GM10266 (cell line): ENCODE measurements around the gene USP34.
"Not testable (repeated sequence)": the region's sequence is repeated elsewhere in the genome, so short reads cannot be mapped to it uniquely, and the experiment has no call there.

Source experiments
- DNase-seq: peaks from one replicate; pipeline ENCODE4 v3.0.0; 2012; ENCODE audit errors: extremely low spot score
- TF ChIP-seq, protein P1 (sequence below): IDR thresholded peaks from 2 replicates; pipeline ENCODE4 v1.5.1; 2012; ENCODE audit warnings: mild to moderate bottlenecking, low read depth; ENCODE audit not compliant: control insufficient read depth, insufficient read depth; ENCODE audit errors: missing control alignments

Gene USP34

DNA sequence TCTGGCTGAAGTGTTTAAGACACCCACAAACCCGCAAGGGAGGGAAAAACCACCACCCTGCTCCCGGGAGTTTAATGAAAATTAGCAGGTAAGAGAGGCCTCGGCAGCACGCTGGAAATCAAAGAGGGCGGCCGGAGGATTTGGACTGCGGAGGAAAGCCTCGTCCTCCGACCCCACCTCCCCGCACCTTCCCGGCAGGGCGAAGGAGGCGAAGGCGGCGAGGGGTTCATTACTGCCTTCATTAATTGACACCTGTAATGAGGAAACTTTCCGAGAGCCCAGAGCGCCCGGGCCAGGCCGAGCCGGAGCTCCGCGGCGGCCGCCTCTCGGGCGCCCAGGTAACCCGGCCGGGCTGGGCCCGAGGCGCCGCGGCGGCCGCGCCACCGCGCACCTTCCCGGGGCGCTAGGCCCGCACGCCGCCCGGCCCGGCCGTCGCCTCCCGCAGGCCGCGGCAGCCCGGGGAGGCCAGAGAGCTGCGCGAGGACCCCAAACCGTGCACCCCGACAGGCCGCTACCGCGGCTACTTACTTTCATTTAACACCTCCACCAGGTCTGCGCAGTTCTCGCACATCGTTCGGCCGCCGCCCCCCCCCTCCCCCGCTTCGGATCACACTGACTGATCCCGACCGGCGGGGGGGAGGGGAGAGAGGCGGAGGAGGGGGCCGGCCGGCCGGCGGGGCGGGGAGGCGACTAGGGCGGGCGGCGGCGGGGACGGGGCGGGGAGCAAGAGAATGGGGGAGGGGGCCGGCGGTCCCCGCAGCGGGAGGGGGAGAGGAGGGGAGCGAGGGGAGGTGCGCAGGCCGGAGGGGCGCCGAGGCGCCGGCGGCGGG, 550 bp downstream of the USP34 start:
- DNase-seq = peak; percentile 92
- TF ChIP-seq, protein P1, sequence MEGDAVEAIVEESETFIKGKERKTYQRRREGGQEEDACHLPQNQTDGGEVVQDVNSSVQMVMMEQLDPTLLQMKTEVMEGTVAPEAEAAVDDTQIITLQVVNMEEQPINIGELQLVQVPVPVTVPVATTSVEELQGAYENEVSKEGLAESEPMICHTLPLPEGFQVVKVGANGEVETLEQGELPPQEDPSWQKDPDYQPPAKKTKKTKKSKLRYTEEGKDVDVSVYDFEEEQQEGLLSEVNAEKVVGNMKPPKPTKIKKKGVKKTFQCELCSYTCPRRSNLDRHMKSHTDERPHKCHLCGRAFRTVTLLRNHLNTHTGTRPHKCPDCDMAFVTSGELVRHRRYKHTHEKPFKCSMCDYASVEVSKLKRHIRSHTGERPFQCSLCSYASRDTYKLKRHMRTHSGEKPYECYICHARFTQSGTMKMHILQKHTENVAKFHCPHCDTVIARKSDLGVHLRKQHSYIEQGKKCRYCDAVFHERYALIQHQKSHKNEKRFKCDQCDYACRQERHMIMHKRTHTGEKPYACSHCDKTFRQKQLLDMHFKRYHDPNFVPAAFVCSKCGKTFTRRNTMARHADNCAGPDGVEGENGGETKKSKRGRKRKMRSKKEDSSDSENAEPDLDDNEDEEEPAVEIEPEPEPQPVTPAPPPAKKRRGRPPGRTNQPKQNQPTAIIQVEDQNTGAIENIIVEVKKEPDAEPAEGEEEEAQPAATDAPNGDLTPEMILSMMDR = no peak

DNA sequence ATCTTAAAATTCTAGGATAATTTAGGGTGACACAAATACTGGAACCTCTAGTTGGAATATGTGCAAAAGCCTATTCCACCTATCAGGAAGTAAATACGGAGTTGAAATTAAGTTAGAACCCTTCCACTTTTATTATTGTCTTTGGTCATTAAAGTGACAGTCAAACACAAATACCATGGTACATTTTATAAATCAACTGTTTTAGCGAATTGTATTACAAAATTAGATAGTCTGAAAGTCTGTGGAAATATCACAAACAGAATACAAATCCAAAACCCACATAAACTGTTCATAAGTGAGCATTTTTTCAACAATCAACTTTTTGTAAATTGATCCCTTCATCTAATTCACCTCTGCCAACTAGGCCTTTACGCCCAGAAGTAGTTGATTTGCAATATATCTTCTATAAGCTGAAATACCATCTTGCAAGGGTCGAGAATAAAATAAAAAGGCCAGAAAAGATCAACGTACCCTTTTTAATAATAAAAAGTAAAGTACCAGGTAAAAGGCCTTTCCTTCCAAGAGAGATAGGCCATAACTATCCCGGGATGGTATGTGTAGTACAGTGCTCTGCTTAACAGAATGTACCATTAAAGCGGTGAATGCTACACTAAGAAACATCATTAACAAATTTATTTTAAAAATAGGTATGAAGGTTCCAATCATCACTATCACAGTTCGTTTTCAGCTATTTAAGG, 1.3 kb downstream of the USP34 start:
- peak; percentile 7 for DNase-seq
- TF ChIP-seq, protein P1 = no peak

DNA sequence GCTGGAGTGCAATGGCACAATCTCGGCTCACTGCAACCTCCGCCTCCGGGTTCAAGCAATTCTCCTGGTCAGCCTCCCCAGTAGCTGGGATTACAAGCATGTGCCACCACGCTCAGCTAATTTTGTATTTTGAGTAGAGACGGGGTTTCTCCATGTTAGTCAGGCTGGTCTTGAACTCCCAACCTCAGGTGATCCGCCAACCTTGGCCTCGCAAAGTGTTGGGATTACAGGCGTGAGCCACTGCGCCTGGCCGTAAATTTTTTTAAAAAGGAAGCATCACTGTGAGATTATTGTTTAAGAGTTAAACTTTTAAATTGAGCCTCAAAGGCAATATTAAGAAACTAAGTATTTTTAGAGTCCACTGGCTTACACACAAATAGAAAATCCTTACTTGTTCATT, 2.7 kb downstream of the USP34 start:
- DNase-seq = not testable (repeated sequence)

DNA sequence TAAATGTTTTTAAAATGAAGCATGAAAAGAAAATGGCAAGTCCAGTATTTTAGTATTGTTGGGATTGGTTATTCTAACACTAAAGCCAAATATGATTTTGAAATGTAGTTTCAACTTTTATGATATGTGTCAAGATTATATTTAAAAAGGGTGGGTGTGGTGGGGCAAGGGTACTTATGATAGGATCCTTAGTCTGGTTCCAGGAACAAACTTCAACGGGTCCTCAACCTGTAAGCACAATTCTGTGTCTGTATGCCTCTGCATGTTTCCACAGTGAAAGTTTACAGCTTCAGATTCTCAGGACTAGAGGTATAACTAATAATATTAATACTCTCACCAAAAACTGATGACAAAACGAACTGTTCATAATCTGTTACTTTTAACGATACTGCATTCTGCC, 5.8 kb downstream of the USP34 start:
- TF ChIP-seq, protein P1 = no peak
- DNase-seq = no peak

DNA sequence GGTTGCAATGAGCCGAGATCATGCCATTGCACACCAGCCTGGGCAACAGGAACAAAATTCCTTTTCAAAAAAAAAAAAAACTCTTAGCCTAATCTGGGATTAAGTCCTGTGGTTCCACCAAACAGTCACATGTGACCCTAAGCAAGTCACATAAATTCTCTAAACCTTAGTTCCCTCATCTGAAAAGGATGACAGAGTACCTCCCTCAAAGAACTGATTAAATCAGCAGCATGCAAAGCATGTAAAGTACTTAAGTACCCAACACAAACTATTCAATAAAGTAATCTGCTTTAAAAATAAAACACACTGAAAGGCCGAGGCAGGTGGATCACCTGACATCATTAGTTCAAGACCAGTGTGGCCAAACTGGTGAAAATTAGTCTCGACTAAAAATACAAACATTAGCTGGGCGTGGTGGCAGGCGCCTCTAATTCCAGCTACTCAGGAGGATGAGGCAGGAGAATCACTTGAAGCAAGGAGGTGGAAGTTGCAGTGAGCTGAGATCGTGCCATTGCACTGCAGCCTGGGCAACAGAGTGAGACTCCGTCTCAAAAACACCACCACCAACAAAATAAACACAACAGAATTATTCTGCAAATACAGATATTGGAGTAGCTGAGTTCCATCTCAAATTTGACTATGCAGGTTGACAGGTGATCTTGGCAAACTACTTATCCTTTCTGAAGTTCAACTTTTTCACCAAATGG, 7.0 kb downstream of the USP34 start:
- TF ChIP-seq, protein P1 = no peak
- no peak for DNase-seq

DNA sequence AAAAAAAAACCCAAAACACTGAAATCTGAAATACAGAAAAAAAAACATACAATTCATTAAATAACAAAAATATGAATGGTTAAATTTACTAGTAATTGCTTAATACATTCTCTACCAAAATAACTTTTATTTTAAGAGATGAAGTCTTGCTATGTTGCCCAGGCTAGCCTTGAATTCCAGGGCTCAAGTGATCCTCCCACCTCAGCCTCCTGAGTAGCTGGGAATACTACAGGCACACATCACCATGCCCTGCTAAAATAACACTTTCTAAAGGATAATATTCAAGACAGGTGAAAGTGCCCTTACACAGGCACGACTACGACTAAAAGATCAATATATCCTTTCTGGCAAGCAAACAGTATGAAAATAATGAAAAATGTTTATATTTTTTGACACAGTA, 9.5 kb downstream of the USP34 start:
- TF ChIP-seq, protein P1 = no peak
- no peak for DNase-seq

DNA sequence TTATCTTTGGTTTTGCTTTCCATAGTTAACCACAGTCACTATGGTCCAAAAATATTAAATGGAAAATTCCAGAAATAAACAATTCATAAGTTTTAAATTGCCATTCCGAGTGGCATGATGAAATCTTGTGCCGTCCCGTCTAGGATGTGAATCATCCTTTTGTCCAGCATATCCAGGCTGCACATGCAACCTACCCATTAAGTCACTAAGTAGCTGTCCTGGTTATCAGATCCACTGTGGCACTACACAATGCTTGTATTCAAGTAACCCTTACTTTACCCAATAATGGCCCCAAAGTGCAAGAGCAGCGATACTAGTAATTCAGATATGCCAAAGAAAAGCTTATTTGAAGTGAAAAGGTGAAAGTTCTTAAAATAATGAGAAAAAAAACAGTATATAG, 10.7 kb downstream of the USP34 start:
- DNase-seq = no peak
- TF ChIP-seq, protein P1 = no peak
